ENCODE measurements around the gene NCOR2.

NCOR2 gene

DNA sequence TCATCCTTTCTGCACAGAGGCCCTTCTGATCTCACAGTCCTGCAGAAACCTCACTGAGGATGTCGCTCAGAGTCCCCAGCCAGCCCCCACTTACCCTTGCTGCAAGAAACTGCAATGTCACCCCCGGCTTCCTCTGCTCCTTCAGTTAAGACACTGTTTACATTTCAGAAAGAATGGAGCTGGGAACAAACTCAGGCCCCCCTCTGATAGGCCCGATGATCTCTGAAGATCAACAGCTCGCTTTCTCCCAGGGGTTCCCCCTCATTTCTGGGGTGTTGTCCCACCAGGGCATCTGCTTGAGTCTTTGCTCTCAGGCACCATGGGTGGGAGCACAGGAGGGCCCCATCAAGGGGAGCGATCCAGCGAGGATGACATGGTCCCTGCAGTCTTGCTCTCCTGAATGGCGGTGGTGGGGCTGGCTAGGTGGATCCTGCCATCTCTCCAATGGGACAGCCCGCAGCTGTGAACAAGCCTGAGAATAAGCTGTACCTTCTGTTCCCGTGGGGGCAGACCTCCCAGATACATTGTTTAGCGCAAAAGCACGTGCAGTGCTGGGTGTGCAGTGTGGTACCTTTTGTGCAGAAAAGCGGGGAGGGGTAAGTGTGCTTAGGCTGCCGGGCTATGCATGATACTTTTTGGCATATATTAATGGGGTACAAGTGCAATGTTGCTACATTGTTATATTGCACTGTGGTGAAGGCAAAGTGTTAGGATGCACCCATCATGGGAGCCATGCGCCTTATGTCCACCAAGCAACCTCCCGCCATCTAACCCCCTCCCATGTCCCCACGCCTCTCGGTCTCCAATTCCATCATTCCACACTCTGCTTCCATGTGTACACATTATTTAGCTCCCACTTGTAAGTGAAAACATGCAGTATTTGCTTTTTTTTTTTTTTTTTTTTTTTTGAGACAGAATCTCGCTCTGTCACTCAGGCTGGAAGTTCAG, 6.7 kb upstream of the NCOR2 start:
- no peak for DNase-seq

DNA sequence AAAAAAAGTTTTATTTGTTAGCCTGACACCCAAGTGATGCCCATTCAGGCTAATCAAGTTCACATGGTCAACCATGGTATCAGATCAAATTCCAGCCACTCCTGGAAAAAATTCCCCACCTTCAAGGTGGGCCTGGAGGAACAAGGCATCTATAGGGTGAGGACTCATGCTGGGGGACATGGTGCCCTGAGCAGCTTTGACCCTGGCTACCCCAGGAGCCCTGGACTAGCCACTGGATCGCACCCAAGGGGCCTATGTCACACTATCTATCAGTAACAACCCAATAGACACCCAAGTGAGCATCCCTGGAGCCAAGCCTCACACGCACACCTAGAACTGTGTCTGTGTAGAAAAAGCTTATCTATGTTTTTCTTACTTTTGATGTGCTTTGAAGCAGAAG, 4.1 kb upstream of the NCOR2 start:
- no peak for DNase-seq

DNA sequence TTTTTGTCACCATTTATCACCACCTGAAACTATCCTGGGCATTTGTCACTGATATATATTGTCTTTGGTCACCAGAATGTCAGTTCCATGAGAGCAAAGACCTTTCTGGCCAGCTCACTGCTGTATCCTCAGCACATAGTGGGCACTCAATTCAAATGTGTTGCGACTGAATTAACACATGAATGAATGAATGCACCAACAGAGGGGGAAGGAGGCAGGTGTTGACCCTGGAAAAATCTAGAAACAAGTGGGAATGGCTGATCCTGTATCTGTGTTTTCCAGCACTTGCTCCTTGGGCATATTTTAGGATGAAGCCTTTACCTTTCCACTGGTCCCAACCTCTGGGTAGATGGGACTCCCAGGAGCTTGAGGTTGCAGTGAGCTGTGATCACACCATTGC, 3.4 kb upstream of the NCOR2 start:
- DNase-seq: no peak

DNA sequence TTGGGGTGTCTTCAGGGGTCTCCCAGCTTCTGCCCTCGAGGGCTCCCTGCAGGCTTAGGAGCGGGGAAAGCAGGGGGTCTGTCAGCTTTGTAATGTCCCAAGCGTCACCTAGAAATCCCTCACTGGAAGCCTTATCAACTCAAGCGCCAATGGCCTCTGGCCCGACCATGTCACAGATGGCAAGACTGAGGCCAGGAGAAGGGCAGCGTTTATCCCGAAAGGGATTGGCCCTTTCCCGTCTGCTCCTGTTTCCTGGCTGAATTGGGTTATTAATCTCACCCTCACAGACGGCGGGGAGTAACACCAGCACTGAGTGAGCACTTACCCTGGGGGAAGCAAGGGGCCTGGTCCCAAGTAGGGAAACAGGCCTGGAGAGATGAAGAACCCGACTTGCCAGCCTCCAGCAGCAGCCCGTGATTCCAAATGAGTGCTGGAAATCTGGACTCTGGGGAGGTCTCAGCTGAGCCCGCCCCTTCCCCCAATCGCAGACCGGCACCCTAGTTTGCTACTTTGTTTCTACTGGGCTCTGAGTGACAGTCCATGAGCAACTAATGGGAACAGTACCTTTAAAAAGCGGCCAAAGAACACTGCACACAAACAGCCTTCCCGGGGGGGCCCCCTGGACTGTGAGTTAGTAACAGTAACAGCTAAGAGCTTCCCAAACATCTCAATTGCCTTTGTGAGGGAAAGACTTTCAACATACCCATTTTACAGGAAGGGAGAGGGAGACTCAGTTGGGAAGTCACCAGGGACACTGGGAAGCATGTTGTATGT, 2.1 kb upstream of the NCOR2 start:
- no peak for DNase-seq

DNA sequence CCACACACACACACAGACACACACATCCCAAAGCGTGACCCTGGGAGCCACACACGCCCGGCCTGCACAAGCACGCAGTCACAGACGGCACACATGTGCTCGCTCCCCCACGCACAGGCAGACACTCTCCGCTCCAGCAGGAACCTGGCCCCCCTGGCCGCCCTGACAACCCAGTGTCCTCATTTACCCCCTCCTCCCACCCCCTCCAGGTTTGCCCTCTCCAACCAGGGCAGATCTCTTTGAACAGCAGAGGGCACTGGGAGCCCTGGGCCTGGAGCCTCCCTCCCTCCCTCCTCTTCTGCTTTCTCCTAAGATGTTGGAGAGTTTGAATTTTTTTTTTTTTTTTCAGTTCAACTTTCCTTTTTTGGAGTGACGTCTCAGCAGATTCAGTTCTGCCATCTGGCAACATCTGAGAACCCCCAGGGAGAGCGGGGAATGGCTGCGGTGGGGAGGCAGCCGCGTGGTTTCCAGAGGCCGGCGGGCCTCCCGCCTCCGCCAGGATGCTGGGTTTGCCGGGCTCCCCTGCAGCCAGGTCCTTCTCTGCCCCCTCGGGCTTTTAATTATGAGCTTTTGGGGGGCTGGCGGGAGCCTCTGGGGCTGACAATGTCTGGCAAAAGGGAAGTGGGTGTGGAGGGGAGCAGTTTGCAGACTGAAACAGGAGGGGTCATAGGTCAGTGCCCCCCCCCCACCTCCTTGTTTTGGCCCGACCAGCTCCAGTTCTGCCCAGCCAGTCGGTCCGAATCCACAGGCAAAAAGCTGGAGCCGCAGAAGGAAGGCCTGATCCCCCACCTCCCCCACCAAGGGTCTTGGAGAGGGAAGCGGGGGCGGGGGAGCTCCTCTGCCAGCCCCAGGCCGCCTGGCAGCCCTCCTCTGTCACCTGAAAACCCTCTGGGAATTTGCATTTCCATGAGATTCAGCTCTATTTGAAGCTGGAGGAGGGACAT, 1.3 kb upstream of the NCOR2 start:
- DNase-seq: peak; percentile 80

DNA sequence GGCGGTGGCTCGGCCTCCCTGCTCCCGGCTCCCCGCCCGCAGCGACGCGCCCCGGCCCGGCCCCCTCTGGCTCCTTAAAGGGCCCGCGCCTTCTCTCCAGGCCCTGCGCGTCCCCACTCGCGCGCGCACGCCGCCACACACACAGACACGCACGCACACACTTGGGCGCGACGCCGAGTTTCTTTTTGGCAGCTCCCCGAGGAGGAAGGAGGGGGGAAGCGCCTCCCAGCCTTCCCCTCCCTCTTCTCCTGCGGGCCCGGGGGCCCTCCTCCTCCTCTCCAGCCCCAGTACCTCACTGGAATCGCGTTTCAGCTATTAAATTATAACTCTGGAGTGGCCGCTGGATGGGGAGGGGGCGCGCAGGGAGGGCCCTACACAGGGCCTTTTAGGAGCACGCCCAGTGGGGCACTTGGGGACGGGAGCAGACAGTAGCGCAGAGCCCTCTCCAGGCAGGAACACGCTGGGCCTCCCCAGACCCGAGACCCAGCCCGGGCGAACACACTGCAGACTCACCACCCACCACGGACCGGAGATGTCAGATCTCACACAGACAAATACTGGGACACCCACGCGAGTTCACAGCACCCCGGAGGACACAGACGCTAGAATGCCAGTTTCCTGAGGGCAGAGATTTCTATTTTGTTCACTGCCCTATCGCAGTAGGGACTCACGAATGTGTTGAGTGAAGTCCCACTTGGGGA, 411 bp upstream of the NCOR2 start:
- peak; percentile 41 for DNase-seq

DNA sequence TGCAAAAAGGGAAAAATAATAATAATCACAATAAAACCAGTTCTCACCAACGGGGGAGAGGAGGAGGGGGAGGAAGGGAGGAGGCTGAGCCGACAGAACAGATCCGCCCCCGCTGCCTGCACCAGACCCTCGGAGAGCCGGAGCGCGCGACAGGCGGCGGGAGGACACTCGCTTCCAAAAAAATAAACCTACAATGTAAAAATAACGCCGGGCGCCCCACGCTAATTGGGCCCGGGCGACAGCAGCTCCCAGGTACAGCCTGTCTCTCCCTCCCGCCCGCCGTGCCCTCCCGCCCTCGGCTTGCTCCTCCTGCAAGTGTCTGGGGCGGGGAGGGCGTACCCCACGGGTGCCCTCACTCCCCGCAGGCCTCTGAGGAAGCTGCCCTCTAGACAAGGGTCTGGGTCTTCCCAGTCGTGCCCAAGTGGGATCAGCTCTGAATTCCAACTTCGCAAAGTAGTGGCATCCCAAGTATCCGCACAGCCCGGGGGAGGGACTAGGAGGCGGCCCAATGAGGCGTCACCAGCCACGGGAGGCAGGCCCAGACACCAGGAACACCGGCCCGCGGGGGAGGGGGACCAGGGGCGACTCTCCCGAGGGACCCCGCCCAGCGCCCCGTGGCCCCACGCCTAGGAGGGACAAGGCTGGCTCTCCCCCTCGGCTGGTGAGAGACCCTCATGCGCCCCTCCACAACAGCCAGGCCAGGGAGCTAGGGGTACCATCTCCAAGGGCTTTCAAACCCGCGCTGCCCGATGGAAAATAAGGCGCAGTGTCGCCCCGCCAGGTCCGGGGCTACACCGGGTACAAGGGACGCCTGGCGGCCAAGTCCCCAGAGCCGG, 1.0 kb downstream of the NCOR2 start:
- no peak for DNase-seq

DNA sequence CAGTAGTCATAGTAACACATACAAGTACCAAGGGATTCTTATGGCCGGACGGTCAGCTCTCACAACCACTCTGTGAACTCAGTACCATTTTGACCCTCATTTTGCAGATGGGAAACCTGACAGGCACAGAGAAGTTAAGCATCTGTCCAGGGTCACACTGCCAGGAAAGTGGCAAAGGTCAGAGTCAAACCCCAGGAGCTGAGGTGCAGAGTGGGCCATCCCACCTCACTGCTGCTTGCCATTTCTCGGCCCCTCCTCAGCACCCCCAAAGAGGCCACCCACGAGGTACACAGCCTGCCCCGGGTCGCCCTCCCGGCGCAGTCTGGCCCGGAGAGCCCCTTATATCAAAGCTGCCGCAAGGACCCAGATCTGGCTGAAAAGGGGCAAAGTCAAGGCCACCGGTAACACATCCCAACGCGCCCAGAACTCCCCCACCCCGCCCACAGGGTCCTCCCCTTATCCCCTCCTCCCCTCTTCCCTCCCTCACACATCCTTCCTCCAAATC, 1.7 kb downstream of the NCOR2 start:
- DNase-seq: no peak

DNA sequence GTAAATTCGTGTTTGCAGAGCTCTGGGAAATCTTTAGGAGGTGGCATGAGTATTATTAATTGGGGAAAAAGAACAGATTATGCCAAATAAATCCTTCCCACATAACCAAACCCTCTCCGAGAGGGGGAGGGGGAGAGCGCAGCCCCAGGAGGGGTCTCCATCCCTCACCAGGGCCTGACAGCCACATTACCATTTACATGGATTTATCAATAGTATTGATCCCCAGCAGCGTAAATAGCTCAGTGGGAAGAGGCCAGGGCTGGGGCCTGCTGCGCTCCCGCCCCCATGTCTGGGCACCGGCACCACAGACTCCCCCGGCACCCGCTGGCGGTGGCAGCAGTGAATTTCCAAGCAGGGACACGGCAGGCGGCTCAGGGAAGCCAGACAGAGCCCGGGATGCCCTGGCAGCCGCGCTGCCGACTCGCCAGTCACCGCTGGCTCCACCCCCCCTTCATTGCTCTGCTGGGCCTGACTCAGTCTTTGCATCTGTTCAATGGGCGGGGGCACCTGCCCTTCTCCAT, 2.4 kb downstream of the NCOR2 start:
- no peak for DNase-seq

DNA sequence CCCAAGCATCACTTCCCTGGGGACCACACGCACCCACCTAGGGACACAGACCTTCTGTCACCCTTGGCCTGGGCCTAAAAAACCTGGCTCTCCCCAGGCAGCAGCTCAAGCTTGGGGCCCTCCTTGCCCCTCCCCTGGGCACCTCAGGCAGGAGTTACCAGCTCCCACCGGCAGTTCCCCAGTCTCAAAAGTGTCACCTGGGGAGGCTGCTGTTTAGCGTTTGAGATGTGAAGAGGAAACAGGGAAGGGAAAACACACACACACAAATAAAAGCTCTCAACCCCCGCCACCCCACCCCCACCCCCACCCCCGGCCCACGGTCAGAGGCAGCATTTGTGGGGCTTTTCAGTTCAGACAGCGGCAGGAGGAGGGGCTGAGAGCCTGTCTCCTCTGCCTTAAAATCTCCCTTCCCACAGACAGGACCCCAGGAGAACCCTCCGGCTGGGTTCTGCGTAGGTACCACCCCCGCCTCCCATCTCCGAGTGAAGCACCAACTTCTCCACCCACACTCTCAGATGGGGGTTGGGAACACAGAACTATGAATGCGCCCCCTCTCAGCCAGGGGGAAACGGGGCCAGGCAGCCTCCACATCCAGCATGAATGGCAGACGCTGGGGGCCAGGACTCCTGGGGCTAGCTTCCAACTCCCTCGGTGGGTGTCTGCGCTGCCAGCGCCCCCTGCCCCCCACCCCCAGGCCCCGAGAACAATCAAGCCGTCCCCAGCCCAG, 3.0 kb downstream of the NCOR2 start:
- no peak for DNase-seq

DNA sequence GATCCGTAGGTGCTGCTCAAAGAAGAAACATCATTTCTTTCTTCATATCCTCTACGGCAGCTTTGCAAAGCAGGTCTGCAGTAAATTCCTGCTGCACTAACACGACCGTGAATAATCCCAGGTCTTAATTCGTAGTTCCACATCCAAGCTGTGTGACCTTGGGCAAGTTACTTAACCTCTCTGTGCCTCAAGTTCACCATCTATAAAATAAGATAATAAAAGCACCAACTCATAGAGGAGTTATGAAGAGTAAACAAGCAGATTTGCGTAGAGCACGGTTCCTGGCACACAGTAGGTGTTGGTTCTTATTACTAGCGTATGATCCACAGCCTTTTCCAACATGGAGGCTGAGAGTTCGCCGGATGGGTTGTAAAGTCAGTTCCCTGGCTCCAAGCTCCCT, 3.6 kb downstream of the NCOR2 start:
- no peak for DNase-seq

DNA sequence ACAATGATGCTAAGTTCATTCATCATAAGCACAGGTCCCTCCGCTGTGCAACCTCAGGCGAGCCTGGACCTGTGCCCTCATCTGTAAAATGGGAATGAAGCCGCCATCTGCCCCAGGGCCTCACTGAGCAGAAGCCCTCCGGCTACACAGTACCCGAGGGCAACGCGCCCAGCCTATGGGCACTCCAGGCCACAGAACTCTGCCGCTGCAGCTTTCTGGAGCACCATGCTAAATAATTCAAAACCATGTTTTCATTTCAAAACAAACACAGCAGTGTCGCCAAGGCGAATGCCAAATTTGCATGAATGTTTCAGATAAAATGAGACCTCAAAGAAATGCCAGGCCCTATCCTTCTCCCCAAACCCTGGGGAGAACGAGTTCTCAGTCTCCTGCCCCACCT, 4.0 kb downstream of the NCOR2 start:
- DNase-seq: no peak

DNA sequence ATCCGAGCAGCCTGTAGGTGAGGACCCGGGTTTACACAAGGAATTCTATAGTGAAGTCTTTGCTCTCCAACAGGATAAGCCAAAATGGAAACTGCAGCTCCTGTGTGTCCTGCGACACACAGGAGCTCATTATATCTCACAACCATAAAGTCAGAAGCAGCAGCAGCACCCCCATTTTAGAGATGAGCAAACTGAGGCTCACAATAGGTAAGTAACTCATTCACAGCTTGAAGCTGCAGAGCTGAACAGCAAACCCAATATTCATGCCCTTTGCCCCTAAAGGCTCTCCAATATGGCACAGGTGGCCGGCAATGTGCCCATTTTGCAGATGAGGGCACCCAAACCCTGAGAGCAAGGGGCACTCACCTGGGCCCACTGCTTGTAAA, 4.6 kb downstream of the NCOR2 start:
- no peak for DNase-seq

DNA sequence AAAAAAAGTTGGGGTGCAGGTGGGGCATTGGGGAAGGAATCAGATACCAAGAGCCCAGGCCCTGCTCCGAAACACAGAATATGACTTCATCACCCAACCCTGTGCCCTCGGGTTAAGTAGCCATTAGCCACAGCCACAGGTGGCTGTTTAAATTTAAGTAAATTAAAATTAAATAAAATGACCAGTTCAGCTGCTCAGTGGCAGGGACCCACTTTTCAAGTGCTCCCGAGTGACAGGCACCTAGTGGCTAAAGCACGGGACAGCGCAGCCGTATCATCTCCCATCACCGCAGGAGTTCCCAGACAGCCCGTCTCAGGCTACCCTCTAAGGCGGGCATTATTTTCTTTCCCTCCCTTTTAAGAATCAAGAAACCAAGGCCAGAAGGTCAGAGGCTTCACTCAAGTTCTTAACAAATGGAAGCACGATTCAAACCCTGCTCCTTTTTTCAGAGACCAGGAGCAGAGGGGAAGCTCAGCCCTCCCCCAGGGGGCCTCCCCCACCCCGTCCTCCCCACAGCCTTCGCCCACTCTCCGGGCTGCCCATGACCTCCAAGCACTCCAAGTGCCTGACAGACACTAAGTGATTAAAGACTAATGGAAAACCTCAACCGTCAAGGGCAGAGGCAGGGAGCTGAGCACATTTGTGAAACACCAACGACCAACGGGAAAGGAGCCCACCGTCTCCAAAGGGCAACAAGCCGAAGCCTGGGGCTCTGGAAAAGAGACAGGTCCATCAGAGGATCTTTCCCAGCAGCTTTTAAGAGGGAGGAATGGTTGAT, 5.2 kb downstream of the NCOR2 start:
- no peak for DNase-seq

DNA sequence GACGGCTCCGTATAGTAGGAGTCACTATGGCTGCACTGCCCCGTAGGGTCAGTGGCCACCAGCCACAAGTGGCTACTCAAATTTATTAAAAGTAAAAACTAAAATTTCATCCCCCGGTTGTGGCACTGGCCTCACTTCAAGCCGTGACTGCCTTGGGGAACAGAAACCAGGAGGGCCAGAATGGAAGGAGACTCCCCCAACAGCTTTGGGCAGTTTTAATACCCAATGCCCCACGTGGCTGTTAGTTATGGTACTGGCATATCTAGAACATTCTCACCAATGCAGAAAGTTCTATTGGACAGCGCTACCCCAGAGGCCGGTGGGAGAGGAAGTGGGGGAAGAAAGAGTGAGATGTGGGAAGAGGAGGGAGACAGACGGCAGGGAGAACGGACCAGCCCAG, 6.2 kb downstream of the NCOR2 start:
- no peak for DNase-seq

DNA sequence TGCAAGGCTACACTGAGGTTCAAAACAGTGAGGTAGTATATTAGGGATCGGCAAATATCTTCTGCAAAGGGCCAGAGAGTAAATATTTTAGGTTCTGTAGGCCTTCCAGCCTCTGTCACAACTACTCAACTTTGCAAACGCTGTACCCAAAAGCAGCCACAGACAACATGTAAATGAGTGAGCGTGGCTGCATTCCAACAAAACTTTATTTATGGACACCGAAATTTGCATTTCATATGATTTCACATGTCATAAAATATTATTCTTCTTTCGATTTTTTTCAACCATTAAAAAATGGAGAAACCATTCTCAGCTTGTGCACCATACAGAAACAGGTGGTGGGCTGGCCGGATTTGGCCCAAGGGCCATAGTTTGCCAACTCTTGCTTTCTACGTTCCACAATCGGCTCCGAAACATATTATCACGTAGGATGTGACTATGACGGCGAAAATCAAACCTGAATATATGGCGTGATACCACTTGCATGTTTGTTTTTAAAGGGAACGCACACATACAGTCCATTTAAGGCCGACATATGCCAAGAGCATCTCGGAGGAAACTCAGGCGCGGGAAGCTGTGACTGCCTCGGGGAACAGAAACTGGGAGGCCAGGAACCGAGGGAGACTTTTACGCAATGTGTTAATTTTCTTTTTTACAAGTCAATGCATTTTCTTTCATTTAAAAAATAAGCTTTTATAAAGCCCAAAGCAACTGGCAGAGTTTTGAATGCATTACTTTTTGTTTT, 7.1 kb downstream of the NCOR2 start:
- no peak for DNase-seq

DNA sequence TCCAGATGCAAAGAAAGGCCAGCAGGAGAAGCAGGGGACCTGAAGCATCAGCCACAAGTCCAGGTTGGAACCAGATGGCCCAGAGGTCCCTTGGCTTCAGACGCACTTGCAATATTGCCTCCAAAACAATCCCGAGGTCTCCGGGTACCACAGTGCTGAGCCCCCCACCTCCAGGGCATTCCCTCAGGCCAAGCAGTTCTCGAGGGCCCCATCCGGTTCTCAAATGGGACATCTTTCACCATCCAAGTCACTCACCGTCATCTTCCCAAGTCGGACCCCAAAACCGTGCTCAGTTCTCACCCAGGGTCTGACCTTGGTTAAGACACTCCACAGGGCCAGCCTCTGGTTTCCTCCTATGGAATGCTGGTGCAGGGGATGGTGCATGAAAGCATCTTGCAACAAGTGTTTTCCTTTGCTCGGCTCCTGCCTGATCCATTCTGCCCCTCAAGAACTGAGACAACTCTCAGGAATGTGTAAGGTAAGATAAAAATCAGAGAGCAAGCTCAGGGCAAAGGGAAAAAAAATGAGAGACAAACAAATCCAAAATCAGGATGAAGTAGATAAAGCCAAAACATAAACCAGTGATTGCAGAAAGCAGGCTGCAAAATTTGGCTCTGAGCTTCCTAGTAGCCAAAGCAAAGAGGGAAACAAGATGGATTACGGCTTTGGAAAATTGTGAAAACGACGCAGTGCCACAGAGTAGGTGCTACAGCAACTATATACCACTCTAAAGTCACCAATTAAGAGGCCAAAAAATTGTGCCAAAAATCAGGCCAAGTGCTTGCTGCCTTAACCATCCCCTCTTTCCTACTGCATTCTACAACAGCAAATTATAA, 8.0 kb downstream of the NCOR2 start:
- DNase-seq: no peak

DNA sequence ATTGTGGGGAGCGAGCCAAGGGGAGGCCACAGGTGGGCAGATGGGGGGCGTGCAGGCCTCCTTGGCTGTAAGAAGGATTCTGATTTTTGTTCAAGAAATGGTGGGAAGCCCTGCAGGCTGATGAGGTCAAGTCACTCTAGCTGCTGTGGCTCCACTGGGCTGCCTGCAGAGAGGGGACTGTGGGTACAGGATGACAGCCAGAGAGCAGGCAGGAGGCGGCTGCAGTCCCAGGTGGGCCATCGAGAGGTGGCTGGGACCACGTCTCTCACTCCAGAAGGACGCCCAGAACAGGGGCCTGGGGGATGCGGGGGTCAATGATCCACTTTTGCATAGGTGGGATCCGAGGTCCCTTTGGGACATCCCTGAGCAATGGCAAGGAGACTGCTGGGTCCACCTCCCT, 9.1 kb downstream of the NCOR2 start:
- no peak for DNase-seq
